Neural progenitor cell (in vitro differentiated cells): ENCODE data around the gene ZXDC.

ENCODE experiments used
- CTCF ChIP-seq: fragments of 200-600 bp; sonication (generic); IDR thresholded peaks from 2 replicates; pipeline ENCODE4 v1.5.1; 2017; ENCODE audit warnings: antibody characterized with exemption, mild to moderate bottlenecking
- EZH2 ChIP-seq: fragments of 200-600 bp; sonication (generic); IDR thresholded peaks from 2 replicates; pipeline ENCODE4 v1.6.1; 2017; ENCODE audit warnings: antibody characterized with exemption, mild to moderate bottlenecking, moderate library complexity

GRCh38 chr3:126422571-126423091, 53.1 kb downstream of the ZXDC start:
- TF ChIP-seq CTCF (no peak), EZH2 (no peak)
